Kidney capillary endothelial cell (primary cell): ENCODE data around the gene SCUBE3.

ENCODE experiments used
- DNase-seq: peaks from one replicate; pipeline ENCODE4 v3.0.0-alpha.2; 2018; ENCODE audit warnings: low spot score

Gene SCUBE3

DNA sequence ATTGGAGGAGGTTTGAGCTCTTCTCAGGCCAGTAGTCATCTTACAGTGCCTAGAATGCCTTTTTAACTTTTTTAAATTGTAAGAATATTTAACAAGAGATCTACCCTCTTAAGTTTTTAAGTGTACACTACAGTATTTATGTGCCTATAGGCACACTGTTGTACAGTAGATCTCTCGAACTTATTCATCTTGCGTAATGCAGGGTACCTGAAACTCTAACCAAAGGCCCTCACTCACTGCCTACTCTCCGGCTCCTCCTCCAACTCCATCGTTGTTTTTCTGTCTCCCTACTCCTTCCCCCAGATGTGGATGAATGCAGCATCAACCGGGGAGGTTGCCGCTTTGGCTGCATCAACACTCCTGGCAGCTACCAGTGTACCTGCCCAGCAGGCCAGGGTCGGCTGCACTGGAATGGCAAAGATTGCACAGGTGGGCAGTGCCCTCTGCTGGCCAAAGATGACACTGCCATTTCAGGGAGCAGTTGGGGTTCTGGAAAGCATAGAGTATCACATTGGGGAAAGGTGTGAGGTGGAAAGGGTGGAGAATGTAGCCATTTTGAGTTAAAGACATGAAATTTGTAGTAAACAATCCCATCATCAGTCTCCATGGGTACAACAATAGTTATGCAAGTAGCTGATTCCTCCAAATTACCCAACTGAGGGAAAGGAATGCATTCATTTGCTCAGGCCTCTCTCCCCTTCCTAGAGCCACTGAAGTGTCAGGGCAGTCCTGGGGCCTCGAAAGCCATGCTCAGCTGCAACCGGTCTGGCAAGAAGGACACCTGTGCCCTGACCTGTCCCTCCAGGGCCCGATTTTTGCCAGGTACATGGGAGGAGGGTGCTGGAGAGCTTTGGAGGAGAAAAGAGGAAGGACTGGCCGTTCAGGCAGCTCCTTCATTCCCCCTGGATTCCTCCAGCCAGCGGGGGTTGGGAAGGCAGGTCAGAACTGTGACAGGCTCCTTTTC, 27.4 kb downstream of the SCUBE3 start:
- peak; percentile 58 for DNase-seq

DNA sequence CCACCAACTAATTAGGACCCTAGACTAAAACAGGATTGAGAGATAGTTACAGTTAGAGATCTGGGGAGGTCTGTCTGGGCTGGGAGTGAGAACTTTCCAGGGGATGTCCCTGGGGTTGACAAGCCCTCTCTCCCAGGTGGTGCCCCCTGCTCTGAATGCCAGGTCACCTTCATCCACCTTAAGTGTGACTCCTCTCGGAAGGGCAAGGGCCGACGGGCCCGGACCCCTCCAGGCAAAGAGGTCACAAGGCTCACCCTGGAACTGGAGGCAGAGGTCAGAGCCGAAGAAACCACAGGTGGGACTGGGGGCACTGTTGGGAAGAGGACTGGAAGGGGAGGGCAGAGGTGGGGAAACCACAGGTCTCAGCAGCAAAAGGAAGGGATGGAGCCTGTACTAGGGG, 28.7 kb downstream of the SCUBE3 start:
- DNase-seq = no peak

DNA sequence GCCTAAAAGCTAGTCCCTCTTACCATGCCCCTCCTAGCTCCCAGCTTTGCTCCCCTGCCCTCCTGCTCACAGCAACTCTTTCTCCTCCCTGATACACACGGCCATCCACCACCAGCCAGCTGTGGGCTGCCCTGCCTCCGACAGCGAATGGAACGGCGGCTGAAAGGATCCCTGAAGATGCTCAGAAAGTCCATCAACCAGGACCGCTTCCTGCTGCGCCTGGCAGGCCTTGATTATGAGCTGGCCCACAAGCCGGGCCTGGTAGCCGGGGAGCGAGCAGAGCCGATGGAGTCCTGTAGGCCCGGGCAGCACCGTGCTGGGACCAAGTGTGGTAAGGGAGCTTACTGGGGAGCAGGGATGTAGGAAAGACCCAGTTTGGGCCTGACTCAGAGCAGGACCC, 29.1 kb downstream of the SCUBE3 start:
- no peak for DNase-seq

DNA sequence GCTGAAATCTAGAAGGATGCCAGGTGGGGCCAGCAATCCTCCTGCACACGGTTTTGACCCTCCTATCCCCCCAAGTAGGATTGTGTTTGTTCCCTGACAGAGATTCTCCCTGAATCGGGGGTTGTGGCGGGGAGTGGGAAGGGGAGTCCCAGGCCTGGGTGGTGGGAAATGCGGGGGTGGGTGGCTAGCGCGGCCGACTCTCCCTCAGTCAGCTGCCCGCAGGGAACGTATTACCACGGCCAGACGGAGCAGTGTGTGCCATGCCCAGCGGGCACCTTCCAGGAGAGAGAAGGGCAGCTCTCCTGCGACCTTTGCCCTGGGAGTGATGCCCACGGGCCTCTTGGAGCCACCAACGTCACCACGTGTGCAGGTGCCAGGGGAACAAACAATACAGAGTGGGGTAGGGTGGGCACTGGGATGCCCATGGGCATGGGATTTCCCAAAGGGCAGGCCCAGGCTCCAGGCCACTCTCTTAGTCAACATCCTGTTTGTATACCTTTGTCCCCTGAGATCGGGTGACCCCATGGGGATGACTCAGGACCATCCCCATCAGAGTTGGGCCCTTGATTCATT, 29.7 kb downstream of the SCUBE3 start:
- DNase-seq = no peak

DNA sequence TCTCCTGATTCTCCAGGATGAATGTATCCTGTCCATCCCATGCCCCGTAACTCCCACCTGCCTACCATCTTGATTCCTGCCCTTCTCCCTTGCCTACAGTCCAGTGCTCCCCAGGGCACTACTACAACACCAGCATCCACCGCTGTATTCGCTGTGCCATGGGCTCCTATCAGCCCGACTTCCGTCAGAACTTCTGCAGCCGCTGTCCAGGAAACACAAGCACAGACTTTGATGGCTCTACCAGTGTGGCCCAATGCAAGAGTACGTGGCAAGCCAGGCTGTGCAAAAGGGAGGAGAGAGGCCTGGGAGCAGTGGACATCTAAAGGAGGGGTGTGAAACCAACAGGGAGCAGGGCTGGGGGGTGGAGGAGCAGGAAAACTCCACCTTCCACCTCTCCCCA, 30.8 kb downstream of the SCUBE3 start:
- DNase-seq = no peak

DNA sequence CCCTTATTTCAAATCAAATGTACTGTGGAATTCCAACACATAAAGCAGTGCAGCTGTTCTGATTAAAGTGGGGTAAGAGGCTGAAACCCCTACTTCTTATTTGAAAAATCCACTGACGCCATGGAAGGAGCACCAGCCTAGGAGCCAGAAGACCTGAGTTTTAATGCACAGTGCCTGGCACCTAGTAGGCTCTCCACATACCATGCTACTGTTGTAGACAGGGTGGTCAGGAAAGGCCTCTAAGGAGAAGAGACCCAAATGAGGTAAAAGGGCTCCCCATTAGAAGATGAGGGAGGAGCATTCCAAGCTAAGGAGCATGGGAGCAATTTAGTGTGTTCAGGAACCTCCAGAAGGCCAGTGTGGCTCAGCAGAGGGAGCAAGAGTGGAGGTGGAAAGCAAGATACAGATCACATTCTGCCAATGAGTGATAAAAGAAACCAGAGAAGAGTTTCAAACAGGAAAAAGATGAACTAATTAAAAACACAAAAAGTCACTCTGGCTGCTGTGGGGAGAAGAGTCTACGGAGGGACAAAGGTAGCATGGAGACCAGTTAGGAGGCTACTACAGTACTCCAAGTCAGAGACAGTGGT, 34.0 kb downstream of the SCUBE3 start:
- DNase-seq = no peak

DNA sequence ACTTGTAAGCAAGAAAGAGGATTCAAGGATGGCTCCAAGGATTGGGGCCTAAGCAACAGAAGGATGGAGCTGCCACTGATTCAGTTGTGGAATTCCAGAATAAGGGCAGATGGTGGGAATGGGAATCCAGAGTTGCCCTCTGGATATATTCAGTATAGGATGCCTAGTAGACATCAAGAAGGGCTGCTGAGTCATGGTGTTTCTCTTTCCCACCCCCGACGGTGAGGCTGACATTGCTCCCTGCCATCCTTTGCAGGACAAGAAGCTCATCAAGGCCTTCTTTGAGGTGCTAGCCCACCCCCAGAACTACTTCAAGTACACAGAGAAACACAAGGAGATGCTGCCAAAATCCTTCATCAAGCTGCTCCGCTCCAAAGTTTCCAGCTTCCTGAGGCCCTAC, 34.5 kb downstream of the SCUBE3 start:
- DNase-seq = no peak

DNA sequence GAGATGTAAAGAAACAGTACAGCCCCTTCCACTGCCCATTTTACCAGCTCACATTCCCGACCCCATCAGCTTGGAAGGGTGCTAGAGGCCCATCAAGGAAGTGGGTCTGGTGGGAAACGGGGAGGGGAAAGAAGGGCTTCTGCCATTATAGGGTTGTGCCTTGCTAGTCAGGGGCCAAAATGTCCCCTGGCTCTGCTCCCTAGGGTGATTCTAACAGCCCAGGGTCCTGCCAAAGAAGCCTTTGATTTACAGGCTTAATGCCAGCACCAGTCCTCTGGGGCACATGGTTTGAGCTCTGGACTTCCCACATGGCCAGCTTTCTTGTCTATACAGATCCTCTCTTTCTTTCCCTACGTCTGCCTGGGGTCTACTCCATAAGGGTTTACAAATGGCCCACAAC, 35.2 kb downstream of the SCUBE3 start:
- no peak for DNase-seq

DNA sequence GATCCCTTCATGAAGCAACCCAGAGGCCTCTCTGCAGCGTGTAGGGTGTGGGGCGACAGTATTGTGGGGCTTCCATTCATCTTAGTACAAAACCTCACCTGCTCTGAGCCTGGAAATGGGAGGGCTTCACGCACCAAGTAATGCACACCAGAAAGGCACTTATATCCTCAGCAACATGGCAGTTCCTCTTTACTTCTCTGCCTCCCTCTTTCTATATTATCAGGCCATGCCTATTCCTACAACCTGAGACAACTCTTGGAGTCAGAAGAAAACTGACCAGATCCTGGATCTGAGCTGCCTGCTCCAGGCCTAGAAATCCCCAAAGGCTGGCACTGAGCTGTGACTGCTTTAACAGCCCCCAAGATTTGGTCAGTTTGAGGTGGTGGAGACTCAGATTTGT, 38.2 kb downstream of the SCUBE3 start:
- DNase-seq = no peak

DNA sequence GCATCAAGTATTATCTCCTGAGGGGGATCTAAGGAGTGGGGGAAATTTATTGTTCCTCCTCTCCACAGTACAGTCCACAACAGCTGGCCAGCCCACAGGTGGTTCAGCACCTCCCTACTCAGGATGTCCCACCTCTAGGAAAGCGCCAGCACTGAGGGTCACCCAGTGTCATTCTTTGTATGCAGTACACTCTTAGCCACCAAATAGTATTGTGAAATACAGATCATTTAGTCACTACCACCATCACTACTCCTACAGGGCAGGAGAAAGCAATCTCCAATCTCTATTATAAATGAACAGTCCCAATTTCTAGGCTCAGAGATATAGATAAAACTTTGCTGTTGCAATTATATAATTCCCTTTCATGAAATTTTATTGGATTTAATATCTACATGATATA, 39.5 kb downstream of the SCUBE3 start:
- DNase-seq = no peak

DNA sequence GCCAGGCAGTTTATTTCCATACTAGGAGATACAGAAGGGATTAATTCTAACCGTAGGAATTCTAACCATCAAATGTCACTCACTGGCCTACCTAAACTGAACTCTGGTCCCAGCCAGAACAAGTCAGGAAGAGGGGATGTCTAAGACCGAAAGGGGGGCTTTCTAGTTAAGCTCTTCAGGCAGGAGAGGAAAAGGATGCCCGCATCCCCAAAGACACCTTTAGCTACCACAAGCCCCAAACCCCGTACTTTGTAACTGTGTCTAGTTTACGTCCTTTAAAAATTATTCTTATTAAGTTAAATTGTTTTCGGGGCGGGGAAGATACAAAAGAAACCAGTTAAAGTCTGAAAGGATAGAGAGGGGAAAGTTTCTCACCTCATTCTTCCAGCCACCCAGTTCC, 44.6 kb downstream of the SCUBE3 start:
- DNase-seq = no peak

DNA sequence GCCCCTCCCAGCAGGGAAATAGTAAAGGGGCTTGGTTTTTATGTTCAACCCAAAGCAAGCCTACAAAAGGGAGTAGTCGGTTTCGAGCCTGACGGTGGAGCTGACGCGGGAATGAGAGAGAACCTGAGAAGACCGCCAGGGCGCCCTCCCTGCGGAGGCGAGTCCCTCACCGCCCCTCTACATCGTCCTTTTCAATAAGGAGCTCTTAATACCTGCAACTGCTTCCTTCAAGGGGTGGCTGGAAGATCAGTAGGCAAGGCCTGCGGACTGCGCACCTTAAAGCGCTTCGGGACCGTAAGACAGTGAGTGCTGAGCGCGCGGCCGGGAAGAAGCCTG, 45.1 kb downstream of the SCUBE3 start:
- peak; percentile 24 for DNase-seq

DNA sequence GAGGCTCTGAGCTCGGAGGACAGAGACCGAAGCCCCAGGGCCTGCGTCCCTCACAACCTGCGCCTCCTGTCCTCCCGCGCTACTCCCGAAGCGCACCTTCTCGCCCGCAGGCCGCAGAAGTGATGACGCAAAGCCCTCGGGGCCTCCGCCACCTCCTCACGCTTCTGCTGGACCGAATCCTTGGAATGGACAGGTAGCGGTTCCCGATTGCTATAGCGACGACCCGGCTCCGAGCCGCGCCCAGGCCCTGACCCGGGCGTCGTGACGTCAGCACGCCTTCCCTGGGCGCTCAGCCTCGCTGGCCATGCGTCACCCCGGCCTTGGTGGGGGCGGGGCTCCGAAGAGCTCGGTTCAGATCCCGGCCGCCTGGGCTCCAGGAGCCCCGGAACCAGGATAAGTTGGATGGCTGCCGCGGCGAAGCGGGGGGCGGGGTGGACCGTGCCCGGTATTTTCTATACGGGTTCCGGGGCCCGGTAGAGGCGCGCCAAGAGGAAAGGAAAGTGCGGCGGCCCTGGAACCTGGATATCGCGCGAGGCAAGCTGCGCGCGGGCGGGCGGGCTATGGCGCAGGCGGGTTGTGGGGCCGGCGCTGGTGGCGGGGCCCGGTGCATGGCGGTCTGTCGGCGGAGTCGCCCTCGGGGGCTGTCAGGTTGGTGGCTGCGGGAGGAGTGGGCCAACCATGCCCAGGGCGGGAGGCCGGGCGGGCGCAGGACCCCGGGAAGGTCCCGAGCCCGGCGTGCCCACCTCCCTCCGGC, 45.6 kb downstream of the SCUBE3 start, which contains the start of gene ZNF76:
Gene ZNF76, plus strand, starts transcription at position 542 of the 754 bp plus-strand sequence. CDS start 21,417 bp downstream, outside the sequence.
- peak; percentile 94 for DNase-seq

DNA sequence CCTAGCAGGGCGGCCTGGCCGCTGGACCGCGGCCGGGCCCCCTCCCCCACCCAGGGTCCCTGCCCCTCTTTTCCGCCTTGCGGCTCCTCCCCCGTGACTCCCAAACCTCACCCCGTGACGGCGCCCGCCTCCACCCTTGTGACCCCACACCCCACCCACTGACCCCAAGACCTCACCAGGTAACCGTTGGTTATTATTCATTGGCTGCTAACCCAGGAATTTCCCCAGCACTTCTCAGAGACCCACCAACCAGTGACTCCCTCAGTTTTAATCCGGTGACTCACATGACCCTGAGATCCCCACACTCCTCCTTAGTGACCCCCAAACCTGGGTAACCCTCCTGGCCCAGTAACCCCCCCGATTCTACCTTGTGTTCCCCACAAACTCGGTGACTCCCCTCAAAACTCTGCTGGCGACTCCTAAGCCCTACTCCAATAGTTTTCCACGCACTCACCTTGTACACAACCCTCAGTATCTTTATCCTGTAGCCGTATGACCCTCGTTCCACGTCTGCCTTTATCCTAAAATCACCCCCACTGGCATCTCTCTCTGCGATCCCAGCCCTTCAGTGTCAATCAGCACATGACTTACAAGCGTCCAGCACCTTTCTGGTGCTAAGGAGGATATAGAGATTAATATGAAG, 46.3 kb downstream of the SCUBE3 start:
- peak; percentile 10 for DNase-seq

DNA sequence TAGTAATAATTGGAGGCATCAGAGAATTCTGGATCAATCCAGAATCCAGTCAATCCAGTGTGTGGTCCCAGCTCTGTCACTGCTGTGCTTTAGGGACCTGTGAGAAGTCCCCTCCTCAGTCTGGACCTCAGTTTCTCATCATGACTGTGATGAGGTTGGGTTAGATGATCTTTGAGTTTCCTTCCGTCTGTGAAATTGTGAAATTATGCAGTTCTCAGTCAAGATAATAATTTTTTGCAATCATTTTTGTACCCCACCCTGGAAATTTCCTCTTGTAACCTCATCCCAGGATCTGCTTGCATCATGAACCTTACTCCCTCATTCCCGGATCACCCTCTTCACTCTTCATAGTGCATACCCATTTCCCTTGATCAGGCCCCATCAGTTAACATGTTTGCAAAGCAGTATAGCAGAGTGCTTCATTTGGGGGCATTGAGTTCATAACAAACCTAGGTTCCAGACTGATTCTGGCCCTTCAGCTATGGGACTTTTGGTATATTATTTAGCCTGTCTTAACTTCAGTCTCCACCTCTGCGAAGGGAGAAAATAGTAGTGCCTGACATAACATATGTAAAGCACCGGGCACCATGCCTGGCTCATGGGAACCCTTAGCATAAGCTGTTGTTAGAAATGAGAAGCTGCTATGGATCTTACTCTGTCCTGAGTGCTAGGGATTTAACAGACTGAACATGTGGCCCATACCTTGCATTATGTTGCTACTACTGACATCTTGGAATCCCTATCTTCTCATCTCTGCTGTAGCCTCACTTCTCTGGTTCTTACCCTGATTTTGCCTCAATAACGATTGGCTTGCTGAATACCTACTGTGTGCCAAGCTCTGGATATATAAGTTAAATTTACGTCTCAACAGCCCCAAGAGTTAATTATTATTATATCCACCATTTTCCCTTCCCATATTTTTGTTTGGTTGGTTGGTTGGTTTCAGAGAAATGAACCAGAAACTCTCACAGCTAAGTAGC, 47.1 kb downstream of the SCUBE3 start:
- DNase-seq = no peak

DNA sequence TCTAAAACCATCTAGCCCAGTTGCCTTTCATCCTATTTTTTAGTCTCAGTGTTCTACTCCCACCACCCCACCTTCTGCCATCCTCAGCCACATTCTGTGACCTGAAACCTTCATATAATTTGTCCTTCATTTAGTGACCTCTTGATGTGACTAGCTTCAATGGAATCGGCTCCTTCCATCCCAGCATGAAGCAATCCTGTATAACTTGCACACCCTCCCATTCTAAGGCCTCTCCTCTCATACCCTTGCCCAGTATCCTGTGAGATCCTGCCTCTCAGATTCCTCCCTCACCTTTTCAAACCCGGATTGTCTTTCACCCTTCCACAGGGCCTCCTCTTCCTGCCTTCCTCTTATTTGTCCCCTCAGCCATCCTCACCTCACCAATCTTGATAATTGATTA, 48.8 kb downstream of the SCUBE3 start:
- DNase-seq = no peak

DNA sequence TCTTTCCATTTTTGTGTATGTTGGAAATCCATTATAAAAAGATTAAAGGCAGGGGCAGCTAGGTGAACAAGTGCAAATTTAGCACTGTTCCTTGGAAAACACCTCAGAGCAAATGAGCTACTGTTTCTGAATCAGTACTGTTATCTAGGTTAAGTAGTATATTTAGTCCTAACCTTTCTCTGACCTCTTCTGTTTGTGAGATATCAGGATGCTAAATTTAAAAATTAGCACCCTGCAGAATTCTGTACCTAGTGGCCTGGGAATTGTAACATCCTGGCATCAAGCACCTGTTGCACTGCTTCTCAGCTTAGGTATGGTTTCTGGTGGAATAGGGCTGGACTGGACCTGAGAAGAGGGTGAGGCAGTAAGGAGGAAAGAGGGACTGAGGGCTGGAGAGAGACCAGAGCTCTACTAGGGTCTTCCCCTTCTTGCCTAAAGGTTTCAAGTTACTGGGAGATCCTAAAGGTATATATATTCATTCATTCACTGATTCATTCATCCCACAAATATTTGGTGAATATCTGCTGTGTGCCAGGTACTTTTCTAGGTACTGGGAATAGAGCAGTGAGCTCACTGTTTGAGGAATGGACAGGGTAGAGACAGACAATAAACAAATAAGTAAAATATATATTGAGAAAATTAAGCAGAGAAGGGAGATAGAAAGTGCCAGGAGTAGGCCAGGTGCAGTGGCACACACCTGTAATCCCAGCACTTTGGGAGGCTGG, 51.0 kb downstream of the SCUBE3 start:
- DNase-seq = no peak

DNA sequence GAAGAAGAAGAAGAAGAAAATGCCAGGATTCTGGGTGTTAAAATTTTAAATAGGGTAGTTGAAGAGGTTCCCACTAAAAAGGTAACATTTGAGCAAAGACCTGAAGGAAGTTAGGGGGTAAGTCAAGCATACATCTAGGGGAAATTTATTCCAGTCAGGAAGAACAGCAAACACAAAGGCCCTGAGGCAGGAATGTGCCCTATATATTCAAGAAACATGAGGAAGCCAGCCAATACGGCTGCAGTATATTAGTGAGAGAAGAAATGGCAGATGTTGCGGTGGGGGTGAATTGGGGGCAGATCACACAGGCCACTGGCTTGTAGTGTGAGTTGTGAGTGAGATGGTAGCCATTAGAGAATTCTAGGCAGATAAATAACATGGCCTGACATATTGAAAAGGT, 51.8 kb downstream of the SCUBE3 start:
- DNase-seq = no peak

DNA sequence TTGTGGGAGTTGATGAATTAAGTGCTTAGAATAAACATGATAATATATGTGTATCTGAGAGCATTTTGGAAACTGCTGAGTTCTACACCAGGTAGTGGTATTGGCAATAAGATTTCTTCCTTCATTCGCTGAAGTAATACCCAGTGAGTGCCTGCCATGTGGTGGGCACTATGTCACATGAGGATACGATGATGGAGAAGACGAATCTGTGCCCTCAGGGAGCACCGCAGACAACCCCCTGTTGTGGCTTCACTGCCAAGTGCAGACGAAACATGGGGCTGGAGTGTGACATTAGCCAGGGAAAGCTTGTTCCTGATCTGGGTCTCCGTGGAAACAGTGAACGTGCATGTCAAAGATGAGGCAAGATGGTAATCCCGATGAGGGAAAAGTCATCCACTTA, 53.7 kb downstream of the SCUBE3 start:
- no peak for DNase-seq

DNA sequence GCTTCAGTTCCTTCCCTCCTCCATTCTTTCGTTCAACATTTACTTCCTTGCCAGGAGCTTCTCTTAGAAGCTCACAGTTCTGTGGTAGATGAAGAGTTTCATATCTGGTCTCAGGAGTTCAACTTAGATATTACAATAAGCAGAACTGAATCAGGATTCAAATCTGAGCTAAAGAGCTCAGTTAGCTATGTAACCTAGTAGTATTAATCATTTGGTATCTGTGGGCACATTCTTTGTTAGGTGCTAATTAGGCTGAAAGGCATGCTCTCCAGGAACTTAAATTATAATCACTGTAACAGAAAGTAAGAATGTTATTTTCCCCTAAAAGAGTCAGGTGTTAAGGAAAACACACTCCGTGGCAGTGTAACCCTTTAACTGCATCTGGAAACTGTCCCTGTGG, 54.1 kb downstream of the SCUBE3 start:
- DNase-seq = no peak
